Measurements from ENCODE around the gene MSI2. TPM values are rescaled to one million over a fixed set of nuclear protein-coding genes. Genes with fewer than 3 reads are reported as not detected.

Gene MSI2
- total and polyA plus RNA-seq, 9 of the 15 experiments (the other 6 are each of a cell fraction or from before 2014, with no cell fraction given), result 4.6 to 61.8 (median 42.4) TPM

DNA sequence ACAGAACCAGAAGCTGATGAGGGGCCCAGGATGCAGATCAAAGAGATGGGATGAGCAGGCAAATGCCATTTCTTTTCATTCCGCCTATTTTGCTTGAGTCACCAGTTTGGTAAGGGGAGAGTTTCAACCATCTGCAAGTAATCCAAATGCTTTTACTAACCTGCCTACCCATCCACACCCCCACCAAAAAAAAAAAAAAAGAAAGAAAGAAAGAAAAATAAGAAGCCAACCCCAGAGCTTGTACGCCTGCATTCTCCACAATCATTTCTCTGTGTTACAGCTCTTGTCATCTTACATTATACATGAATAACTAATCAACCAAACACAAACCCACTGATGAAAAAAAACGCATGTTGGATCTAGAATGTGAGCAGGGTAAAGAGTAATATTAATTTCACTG is 15.7 kb upstream of the MSI2 start:
- no peak for TF ChIP-seq KLF16 (IDR thresholded peaks at IDR 0.05)
- TF ChIP-seq, protein P1, sequence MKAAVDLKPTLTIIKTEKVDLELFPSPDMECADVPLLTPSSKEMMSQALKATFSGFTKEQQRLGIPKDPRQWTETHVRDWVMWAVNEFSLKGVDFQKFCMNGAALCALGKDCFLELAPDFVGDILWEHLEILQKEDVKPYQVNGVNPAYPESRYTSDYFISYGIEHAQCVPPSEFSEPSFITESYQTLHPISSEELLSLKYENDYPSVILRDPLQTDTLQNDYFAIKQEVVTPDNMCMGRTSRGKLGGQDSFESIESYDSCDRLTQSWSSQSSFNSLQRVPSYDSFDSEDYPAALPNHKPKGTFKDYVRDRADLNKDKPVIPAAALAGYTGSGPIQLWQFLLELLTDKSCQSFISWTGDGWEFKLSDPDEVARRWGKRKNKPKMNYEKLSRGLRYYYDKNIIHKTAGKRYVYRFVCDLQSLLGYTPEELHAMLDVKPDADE (conservative IDR thresholded peaks at IDR 0.05; ENCODE audit: control insufficient read depth, low read depth, low read length), result no peak
- TF ChIP-seq HDAC6 (IDR thresholded peaks at IDR 0.05; ENCODE audit: low read depth, low read length), result no peak
- no peak for TF ChIP-seq ZNF23 (CRISPR knock-in tag; IDR thresholded peaks at IDR 0.05)
- TF ChIP-seq GABPB1 (CRISPR knock-in tag; IDR thresholded peaks at IDR 0.05), result no peak
- no peak for TF ChIP-seq TEAD2 (tag; IDR thresholded peaks at IDR 0.05)
- TF ChIP-seq KLF6 (CRISPR knock-in tag; IDR thresholded peaks at IDR 0.05; ENCODE audit: borderline replicate concordance), result no peak
- TF ChIP-seq, protein P2, sequence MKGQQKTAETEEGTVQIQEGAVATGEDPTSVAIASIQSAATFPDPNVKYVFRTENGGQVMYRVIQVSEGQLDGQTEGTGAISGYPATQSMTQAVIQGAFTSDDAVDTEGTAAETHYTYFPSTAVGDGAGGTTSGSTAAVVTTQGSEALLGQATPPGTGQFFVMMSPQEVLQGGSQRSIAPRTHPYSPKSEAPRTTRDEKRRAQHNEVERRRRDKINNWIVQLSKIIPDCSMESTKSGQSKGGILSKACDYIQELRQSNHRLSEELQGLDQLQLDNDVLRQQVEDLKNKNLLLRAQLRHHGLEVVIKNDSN (CRISPR knock-in tag; IDR thresholded peaks at IDR 0.05), result no peak
- TF ChIP-seq, protein P3, sequence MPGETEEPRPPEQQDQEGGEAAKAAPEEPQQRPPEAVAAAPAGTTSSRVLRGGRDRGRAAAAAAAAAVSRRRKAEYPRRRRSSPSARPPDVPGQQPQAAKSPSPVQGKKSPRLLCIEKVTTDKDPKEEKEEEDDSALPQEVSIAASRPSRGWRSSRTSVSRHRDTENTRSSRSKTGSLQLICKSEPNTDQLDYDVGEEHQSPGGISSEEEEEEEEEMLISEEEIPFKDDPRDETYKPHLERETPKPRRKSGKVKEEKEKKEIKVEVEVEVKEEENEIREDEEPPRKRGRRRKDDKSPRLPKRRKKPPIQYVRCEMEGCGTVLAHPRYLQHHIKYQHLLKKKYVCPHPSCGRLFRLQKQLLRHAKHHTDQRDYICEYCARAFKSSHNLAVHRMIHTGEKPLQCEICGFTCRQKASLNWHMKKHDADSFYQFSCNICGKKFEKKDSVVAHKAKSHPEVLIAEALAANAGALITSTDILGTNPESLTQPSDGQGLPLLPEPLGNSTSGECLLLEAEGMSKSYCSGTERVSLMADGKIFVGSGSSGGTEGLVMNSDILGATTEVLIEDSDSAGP (CRISPR knock-in tag; IDR thresholded peaks at IDR 0.05), result no peak
- ChIA-PET CTCF (ENCODE audit: low intra/inter-chr PET ratio) (no interaction called here), POLR2A (interaction anchor here (0.8 kb wide), 1 partner anchor 463 kb away, joined by 3 read pairs; no protein-coding TSS in a partner anchor)
- H3K36me3 ChIP-seq (ENCODE audit: control insufficient read depth, insufficient read depth, low read length), result no peaks in the 10 kb centered on the region
- intact Hi-C loops (cut with micrococcal nuclease) (loop anchor here (5.0 to 10.0 kb wide), 2 partner anchors 108 to 504 kb away; partner anchors contain the start of gene CCDC182), in situ Hi-C loops (cut with MboI) (no loop called here)
- H2AFZ ChIP-seq (ENCODE audit: low read depth, low read length), result no peak overlapping the region
- no peak overlapping the region for H3K4me3 ChIP-seq
- ATAC-seq (no peak), FAIRE-seq (no peak), DNase-seq (ENCODE audit: extremely low read depth in 1 of 4, low spot score in 3 of 4) (no peak)
- no TSS peak for BruUV-seq (replicated peaks)
- H3K9me3 ChIP-seq (replicated peaks; ENCODE audit: control insufficient read depth, insufficient read depth, low read depth, low read length), result no peaks in the 10 kb centered on the region
- no peaks in the 10 kb centered on the region for H3K9me1 ChIP-seq (ENCODE audit: control insufficient read depth, insufficient read depth, low read length)
- 11% methylated on average over 3 of the region's 3 CpGs for WGBS (ENCODE audit: insufficient coverage, low coverage, missing lambda C conversion rate)
- H4K20me1 ChIP-seq (replicated peaks; ENCODE audit: control insufficient read depth, insufficient read depth, low read length), result no peaks in the 10 kb centered on the region
- H3K4me2 ChIP-seq (ENCODE audit: insufficient read depth, low read length), result no peak overlapping the region
- H3K9ac ChIP-seq (ENCODE audit: insufficient read depth in 1 of 2, low read depth in 2 of 2, low read length in 2 of 2), result no peak overlapping the region
- no peaks in the 10 kb centered on the region for H3K79me2 ChIP-seq (ENCODE audit: control insufficient read depth, insufficient read depth, low read length)
- H3K27me3 ChIP-seq (ENCODE audit: control insufficient read depth in 2 of 2, insufficient read depth in 2 of 2, low read length in 2 of 2), result peaks cover 0 to 22% of the 10 kb centered on the region in 2 experiments; a peak in 3 of 5 replicates
- peaks cover 0 to 3% of the 10 kb centered on the region in 2 experiments; a peak in 1 of 5 replicates for H3K4me1 ChIP-seq (replicated peaks in 1 of 2; ENCODE audit: control insufficient read depth in 2 of 2, insufficient read depth in 2 of 2, low read length in 2 of 2)
- H3K27ac ChIP-seq (ENCODE audit: extremely low read depth, low read depth, low read length), result no peak overlapping the region

All from K562 (cell line).